Measurements from ENCODE around the gene CD200R1L.

- TF ChIP-seq POLR2AphosphoS5 (IDR thresholded peaks at IDR 0.05; ENCODE audit: low read depth, low read length) (no peak), SIN3A (IDR thresholded peaks at IDR 0.05; ENCODE audit: borderline replicate concordance, insufficient read depth, low read length) (no peak), FOXP2 (optimal IDR thresholded peaks at IDR 0.05; ENCODE audit: borderline replicate concordance, extremely low read depth, extremely low read length, insufficient read depth) (no peak)
- TF ChIP-seq, protein P1, sequence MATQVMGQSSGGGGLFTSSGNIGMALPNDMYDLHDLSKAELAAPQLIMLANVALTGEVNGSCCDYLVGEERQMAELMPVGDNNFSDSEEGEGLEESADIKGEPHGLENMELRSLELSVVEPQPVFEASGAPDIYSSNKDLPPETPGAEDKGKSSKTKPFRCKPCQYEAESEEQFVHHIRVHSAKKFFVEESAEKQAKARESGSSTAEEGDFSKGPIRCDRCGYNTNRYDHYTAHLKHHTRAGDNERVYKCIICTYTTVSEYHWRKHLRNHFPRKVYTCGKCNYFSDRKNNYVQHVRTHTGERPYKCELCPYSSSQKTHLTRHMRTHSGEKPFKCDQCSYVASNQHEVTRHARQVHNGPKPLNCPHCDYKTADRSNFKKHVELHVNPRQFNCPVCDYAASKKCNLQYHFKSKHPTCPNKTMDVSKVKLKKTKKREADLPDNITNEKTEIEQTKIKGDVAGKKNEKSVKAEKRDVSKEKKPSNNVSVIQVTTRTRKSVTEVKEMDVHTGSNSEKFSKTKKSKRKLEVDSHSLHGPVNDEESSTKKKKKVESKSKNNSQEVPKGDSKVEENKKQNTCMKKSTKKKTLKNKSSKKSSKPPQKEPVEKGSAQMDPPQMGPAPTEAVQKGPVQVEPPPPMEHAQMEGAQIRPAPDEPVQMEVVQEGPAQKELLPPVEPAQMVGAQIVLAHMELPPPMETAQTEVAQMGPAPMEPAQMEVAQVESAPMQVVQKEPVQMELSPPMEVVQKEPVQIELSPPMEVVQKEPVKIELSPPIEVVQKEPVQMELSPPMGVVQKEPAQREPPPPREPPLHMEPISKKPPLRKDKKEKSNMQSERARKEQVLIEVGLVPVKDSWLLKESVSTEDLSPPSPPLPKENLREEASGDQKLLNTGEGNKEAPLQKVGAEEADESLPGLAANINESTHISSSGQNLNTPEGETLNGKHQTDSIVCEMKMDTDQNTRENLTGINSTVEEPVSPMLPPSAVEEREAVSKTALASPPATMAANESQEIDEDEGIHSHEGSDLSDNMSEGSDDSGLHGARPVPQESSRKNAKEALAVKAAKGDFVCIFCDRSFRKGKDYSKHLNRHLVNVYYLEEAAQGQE (IDR thresholded peaks at IDR 0.05; ENCODE audit: insufficient read depth in 1 of 2, low read depth in 2 of 2, low read length in 2 of 2) = no peak
Measured at GRCh38 chr3:112814266-112814665, 32.4 kb downstream of the CD200R1L start.

All from PFSK-1 (cell line).